AG10803 (cell line): ENCODE measurements around the gene FAM117A.
A peak's percentile ranks its signal among the peaks of the same experiment; 100 is the strongest.

ENCODE experiments used
- DNase-seq: peaks from one replicate; pipeline ENCODE4 v3.0.0; 2010; ENCODE audit warnings: low read depth
- H3K4me3 ChIP-seq: 2 replicates; pipeline ENCODE4 v1.5.1; 2011; ENCODE audit warnings: mild to moderate bottlenecking, low read length, control low read depth
- TF ChIP-seq, protein P1 (sequence below): conservative IDR thresholded peaks from 2 replicates; pipeline ENCODE4 v1.5.1; 2011; ENCODE audit warnings: mild to moderate bottlenecking, low read length, control low read depth, inconsistent platforms

FAM117A gene

DNA sequence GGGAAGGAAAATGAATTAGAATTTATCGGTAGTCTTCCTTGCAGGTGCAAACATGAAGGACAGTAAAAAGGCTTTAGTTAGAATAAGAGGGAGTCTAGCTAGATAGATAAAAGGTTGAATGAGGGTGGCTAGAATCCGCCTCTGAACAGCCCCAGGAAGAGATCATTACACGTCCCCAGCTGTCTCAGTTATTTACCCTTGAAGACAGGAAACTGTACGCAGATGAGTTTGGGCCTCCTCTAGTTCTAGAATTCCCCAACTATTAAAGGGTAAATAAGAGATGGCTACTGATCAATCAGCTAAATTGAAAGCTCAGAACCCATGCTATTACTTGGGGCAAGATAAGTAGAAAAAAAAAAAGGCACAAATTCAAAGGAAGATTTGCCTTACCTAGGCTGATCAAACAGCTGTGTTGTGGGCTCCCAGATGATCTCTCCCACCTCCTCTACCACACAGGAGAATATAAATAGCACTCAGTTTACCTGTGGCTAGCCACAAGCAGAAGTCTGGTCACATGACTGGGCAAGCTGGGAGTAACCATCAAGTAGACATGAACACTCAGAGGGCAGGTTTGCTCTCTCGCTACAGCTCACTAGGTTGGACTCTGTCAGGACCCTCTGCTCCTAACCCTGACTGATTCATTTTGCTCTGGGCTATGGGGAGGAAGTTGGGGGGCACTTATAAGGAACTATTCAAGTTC lies 17.0 kb downstream of the FAM117A start:
- no peak for DNase-seq
- TF ChIP-seq, protein P1, sequence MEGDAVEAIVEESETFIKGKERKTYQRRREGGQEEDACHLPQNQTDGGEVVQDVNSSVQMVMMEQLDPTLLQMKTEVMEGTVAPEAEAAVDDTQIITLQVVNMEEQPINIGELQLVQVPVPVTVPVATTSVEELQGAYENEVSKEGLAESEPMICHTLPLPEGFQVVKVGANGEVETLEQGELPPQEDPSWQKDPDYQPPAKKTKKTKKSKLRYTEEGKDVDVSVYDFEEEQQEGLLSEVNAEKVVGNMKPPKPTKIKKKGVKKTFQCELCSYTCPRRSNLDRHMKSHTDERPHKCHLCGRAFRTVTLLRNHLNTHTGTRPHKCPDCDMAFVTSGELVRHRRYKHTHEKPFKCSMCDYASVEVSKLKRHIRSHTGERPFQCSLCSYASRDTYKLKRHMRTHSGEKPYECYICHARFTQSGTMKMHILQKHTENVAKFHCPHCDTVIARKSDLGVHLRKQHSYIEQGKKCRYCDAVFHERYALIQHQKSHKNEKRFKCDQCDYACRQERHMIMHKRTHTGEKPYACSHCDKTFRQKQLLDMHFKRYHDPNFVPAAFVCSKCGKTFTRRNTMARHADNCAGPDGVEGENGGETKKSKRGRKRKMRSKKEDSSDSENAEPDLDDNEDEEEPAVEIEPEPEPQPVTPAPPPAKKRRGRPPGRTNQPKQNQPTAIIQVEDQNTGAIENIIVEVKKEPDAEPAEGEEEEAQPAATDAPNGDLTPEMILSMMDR = no peak
- H3K4me3 ChIP-seq = no peak overlapping the region

DNA sequence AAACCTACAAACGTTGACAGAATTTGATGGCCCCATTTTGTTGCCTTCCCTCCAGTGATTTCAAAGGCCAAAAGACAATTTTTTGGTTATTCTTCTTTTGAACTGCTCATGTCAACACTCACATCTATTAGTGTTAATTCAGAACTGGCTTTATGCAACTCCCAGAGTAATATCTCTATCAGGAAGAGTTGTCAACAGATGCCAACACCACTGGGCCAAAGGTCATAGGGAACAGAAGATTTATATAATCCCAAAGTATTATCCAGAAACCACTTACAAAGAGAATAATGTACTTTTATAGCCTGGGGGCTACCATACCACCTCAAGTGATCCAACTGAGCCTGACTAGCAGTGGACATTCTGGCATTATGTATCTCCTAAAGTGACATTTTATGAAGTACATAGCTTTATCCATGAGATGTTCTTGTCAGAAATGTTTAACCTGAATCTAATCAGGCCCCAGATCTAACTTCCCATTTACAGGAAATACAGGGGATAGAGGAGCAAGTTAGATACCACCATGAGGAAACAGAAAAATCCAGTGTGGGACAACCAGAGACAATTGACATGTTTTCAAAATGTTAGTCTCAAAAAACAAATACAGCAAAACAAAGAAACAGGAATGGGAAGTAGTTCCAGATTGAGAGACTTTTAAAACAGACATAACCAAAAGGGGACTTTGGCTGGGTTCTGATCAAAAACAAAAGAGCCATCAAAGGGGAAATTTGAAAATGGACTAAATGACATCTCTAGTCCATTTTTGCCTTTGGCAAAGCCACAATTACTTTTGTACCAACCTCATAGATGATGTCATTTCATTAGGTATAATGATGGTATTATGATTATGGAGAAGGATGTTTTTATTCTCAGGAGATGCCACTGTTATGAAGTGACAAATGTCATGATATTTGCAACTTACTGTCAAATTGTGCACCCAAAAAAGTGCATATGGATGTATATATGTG lies 18.5 kb downstream of the FAM117A start:
- TF ChIP-seq, protein P1 = no peak
- DNase-seq = no peak
- H3K4me3 ChIP-seq = no peak overlapping the region

DNA sequence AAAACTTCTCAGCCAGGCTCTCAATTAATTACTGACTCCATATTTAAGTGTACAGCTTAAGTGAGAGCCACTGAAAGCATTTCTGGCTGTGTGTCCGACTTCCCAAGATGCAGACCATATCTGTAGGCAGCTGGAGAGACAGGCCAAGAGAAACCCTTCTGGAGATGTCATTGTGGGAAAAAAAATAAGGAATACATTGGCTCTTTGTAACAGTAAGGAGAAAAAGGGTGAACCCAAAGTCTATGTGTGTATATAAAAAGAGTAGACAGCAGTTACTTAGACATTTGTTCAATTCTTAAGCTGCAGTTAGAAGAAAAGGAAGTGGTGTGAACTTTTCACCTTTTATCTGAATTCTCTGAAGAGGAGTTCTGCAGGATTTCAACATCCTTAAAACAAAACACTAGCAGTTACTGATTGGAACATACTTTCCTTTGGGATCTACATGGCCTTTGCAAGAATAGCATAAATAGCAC lies 21.7 kb downstream of the FAM117A start:
- DNase-seq = peak; percentile 29
- no peak overlapping the region for H3K4me3 ChIP-seq
- TF ChIP-seq, protein P1 = no peak

DNA sequence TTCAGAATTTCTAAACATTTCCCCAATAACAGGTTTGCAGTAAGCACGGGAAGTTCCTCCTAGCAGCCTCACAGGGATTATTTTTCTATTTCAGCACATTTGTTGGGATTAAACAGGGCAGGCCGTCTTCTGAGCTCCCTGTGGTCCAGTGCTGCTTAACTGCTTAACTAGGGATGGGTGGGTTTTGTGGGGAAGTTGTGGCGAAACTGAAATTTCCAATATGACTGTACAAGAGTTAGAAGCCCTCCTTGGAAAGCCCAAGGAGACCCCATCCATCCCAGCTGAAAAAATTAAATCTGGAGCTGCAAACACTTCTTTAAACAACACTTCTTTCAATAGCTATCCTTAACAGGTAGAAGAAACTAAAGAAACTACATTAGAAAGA lies 22.2 kb downstream of the FAM117A start:
- DNase-seq = no peak
- H3K4me3 ChIP-seq = no peak overlapping the region
- TF ChIP-seq, protein P1 = no peak

DNA sequence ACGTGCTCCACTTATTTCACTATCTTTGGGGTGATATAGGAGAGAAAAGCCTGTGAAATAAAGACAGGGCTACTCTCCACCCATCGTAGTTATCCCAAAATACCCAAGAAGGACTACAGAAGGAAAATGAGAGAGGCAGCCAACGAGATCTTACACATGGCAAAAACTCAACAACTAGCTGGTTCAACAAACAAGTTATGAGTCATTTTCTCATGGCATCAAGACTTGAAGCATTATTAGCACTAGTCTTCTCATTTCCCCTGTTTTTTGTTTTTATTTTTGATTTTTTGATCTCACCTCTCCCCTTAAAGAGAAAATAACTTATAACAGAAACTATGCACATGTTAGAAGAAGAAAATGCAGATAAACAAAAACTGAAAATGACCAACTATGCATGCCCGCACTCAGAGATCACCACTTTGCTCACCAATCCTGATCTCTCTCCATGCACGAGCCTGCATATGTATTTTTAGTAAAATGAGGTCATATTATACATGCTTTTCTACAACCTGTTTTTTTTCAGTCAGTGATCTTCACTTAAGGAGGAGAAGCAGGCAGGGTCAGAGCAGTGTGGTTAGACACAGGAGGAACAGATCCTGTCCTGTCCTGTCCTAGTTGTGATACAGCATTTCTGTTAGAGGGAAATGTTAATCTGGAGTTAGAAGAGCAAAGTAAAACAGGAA lies 22.8 kb downstream of the FAM117A start:
- peak; percentile 33 for DNase-seq
- H3K4me3 ChIP-seq = no peak overlapping the region
- TF ChIP-seq, protein P1 = no peak

DNA sequence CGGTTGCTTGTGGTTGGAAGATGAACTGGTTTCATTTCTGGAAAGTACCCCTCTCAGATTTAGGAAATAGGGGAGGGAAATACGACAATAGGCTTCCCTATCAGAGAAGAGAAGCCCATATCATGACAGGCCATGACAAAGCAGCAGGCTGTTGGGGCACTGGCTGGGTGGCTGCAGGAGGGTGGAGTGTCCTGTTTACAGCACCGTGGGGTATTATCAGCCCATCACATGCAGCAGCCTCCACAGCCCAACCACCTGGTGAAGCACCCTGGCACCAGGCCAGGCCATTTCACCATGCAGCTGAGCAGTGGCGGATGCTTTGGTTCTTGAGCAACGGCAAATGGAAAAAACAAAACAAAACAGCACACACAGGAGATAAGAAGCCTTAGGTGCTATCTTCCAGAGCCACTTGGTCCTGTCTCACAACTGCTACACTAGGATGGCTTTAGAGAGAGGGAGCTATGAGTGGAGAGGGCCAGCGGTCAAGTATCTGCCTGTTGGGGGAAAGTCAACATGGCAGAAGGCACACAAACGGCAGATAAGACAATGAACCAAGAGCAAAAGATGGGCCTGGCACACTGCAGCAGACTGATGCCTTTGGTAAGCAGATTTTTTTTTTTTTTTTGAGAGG lies 24.2 kb downstream of the FAM117A start:
- TF ChIP-seq, protein P1 = no peak
- DNase-seq = no peak
- H3K4me3 ChIP-seq = no peak overlapping the region
